NB4 (cell line): ENCODE data around the gene TLE2.

Experiments used
- DNase-seq: peaks from one replicate; pipeline ENCODE4 v3.0.0; 2010; ENCODE audit warnings: low read depth
- H3K4me3 ChIP-seq: one replicate; pipeline ENCODE4 v1.5.1; 2011; ENCODE audit warnings: mild to moderate bottlenecking, low read depth, low read length, moderate library complexity
- CTCF ChIP-seq: IDR thresholded peaks from one replicate; pipeline ENCODE4 v1.5.1; 2012; ENCODE audit warnings: low read depth, low read length
- MAX ChIP-seq: IDR thresholded peaks from 2 replicates; pipeline ENCODE4 v1.6.1; 2011; ENCODE audit warnings: low read depth, low read length
- MYC ChIP-seq: IDR thresholded peaks from 2 replicates; pipeline ENCODE4 v1.6.1; 2011; ENCODE audit warnings: low read depth, low read length
- POLR2A ChIP-seq: IDR thresholded peaks from 2 replicates; pipeline ENCODE4 v1.6.1; 2011; ENCODE audit warnings: mild to moderate bottlenecking; ENCODE audit not compliant: insufficient read length; ENCODE audit errors: extremely low read depth

Gene TLE2

GRCh38 chr19:2978166-2978767, 50.8 kb downstream of the TLE2 start:
- DNase-seq, result no peak
- no peak for TF ChIP-seq POLR2A
- no peak for TF ChIP-seq CTCF
- TF ChIP-seq MYC, result no peak
- TF ChIP-seq MAX, result no peak
- H3K4me3 ChIP-seq, result no peak overlapping the region

GRCh38 chr19:2977746-2978138, 51.3 kb downstream of the TLE2 start:
- peak overlapping the region; percentile 28 for H3K4me3 ChIP-seq
- no peak for TF ChIP-seq POLR2A
- TF ChIP-seq CTCF, result no peak
- TF ChIP-seq MAX, result no peak
- no peak for TF ChIP-seq MYC
- DNase-seq, result peak; percentile 21

GRCh38 chr19:2977001-2977745, 51.9 kb downstream of the TLE2 start, which contains the start of gene TLE6:
TSS of gene TLE6 (plus strand) at chr19:2977564. CDS start at chr19:2978234, 670 bp downstream.
- peak; percentile 94 for DNase-seq
- peak within 1 kb of the TSS; percentile 36 for H3K4me3 ChIP-seq
- TF ChIP-seq MAX, result peak; percentile 96
- TF ChIP-seq MYC, result peak; percentile 61
- no peak for TF ChIP-seq CTCF

- TF ChIP-seq CTCF (no peak), MAX (no peak), POLR2A (no peak), MYC (no peak)
- DNase-seq, result no peak
- peak overlapping the region; percentile 36 for H3K4me3 ChIP-seq
Measured at GRCh38 chr19:2976609-2977000, 52.5 kb downstream of the TLE2 start.

GRCh38 chr19:2974342-2975041, 54.6 kb downstream of the TLE2 start:
- peak; percentile 79 for DNase-seq
- TF ChIP-seq MAX (peak; percentile 14; the same call in 1 of the 2 replicates), POLR2A (no peak), MYC (no peak), CTCF (no peak)
- H3K4me3 ChIP-seq, result no peak overlapping the region
